HEK293 (cell line): ENCODE measurements around the gene CACNA2D3.

Experiments used
- CTCF ChIP-seq: fragments of 450-650 bp; formaldehyde crosslinking; IDR thresholded peaks from 2 replicates; pipeline ENCODE4 v1.5.1; 2016; ENCODE audit warnings: missing biosample characterization, missing genetic modification characterization
- SCRT2 ChIP-seq: fragments of 450-650 bp; formaldehyde crosslinking; IDR thresholded peaks from 2 replicates; pipeline ENCODE4 v1.5.1; 2016; ENCODE audit warnings: missing biosample characterization, missing genetic modification characterization
- SP2 ChIP-seq: fragments of 450-650 bp; formaldehyde crosslinking; IDR thresholded peaks from 2 replicates; pipeline ENCODE4 v1.5.1; 2016; ENCODE audit warnings: missing biosample characterization, missing genetic modification characterization
- ZBTB1 ChIP-seq: fragments of 450-650 bp; formaldehyde crosslinking; IDR thresholded peaks from 2 replicates; pipeline ENCODE4 v1.5.1; 2016; ENCODE audit warnings: missing biosample characterization, missing genetic modification characterization
- ZEB2 ChIP-seq: fragments of 450-650 bp; formaldehyde crosslinking; IDR thresholded peaks from 2 replicates; pipeline ENCODE4 v1.5.1; 2016; ENCODE audit warnings: missing biosample characterization, missing genetic modification characterization
- ZNF121 ChIP-seq: fragments of 450-650 bp; formaldehyde crosslinking; IDR thresholded peaks from 2 replicates; pipeline ENCODE4 v1.5.1; 2016; ENCODE audit warnings: missing biosample characterization, missing genetic modification characterization
- ZNF133 ChIP-seq: fragments of 450-650 bp; formaldehyde crosslinking; IDR thresholded peaks from 2 replicates; pipeline ENCODE4 v1.5.1; 2016; ENCODE audit warnings: missing biosample characterization, missing genetic modification characterization
- ZNF24 ChIP-seq: fragments of 450-650 bp; formaldehyde crosslinking; IDR thresholded peaks from 2 replicates; pipeline ENCODE4 v1.5.1; 2016; ENCODE audit warnings: missing biosample characterization, missing genetic modification characterization
- ZNF274 ChIP-seq, 2 experiments: fragments of 200-500 bp in 1 of 2; fragments of 450-650 bp in 1 of 2; sonication (Bioruptor generic) in 1 of 2; formaldehyde crosslinking in 1 of 2; IDR thresholded peaks; 2 replicates each; pipeline versions ENCODE4 v1.5.1 to v1.6.1; 2014 to 2016; ENCODE audit warnings: borderline replicate concordance in 1 of 2, inconsistent platforms in 1 of 2, low read length in 1 of 2, missing biosample characterization in 1 of 2, missing genetic modification characterization in 1 of 2
- ZNF423 ChIP-seq: fragments of 450-650 bp; formaldehyde crosslinking; IDR thresholded peaks from 2 replicates; pipeline ENCODE4 v1.5.1; 2016; ENCODE audit warnings: missing biosample characterization, missing genetic modification characterization
- ZNF549 ChIP-seq: fragments of 450-650 bp; IDR thresholded peaks from 2 replicates; pipeline ENCODE4 v1.5.1; 2018; ENCODE audit warnings: missing biosample characterization, missing genetic modification characterization, mild to moderate bottlenecking, inconsistent platforms, moderate library complexity
- ZNF777 ChIP-seq: fragments of 450-650 bp; formaldehyde crosslinking; IDR thresholded peaks from 2 replicates; pipeline ENCODE4 v1.5.1; 2017; ENCODE audit warnings: missing biosample characterization, missing genetic modification characterization, borderline replicate concordance
- TF ChIP-seq, protein P1 (sequence below): fragments of 450-650 bp; formaldehyde crosslinking; optimal IDR thresholded peaks from 2 replicates; pipeline ENCODE3; 2016; ENCODE audit warnings: missing biosample characterization, mild to moderate bottlenecking, missing genetic modification characterization

DNA sequence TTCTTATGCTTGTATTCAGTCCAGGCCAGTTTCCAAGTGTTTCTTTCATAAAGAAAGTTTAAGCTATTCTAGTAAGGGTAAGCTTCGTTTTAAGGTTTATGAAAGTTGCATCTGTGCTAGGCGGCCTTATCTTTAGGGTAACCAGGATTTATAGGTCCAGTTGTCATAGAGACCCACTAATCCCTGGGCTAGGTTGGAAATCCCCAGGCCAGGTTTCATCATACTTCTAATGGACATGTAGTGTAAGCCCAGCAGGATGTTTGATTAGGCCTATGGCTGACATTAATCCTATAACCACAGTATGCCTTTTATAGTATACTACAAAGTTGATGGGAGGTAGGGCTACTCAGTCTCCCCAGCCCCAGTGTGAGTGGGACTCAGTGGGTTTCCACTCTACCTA lies 312.4 kb downstream of the CACNA2D3 start:
- TF ChIP-seq CTCF (tag by site-specific recombination) = no peak
- no peak for TF ChIP-seq ZNF274 (IDR thresholded peaks at IDR 0.05; ENCODE audit: low read length)
- no peak for TF ChIP-seq ZNF274 (tag by site-specific recombination; IDR thresholded peaks at IDR 0.05; ENCODE audit: borderline replicate concordance)
- TF ChIP-seq ZBTB1 (tag by site-specific recombination) = no peak
- TF ChIP-seq, protein P1, sequence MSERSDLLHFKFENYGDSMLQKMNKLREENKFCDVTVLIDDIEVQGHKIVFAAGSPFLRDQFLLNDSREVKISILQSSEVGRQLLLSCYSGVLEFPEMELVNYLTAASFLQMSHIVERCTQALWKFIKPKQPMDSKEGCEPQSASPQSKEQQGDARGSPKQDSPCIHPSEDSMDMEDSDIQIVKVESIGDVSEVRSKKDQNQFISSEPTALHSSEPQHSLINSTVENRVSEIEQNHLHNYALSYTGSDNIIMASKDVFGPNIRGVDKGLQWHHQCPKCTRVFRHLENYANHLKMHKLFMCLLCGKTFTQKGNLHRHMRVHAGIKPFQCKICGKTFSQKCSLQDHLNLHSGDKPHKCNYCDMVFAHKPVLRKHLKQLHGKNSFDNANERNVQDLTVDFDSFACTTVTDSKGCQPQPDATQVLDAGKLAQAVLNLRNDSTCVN = no peak
- TF ChIP-seq SP2 (tag by site-specific recombination) = no peak
- no peak for TF ChIP-seq ZEB2 (tag by site-specific recombination)
- TF ChIP-seq ZNF121 (tag by site-specific recombination) = no peak
- no peak for TF ChIP-seq ZNF133 (tag by site-specific recombination)
- no peak for TF ChIP-seq SCRT2 (tag by site-specific recombination)
- TF ChIP-seq ZNF24 (tag by site-specific recombination) = no peak
- TF ChIP-seq ZNF549 (tag by site-specific recombination) = no peak
- no peak for TF ChIP-seq ZNF423
- TF ChIP-seq ZNF777 (tag by site-specific recombination) = no peak
